K562 (cell line): Measurements from ENCODE around the gene TRIOBP. TPM values are rescaled to one million over a fixed set of nuclear protein-coding genes. Genes with fewer than 3 reads are reported as not detected.

Experiments used
- ATF1 ChIP-seq, 2 experiments: fragments of 450-650 bp in 1 of 2; IDR thresholded peaks; 2 replicates each; pipeline ENCODE4 v1.6.1; 2016; ENCODE audit warnings: missing compliant biosample characterization in 1 of 2, missing genetic modification characterization in 1 of 2
- CREM ChIP-seq: IDR thresholded peaks from 2 replicates; pipeline ENCODE4 v1.6.1; 2014; ENCODE audit warnings: antibody characterized with exemption, low read depth
- CXXC5 ChIP-seq: fragments of 250-450 bp; sonication (Bioruptor Pico); IDR thresholded peaks from 2 replicates; pipeline ENCODE4 v1.8.0; 2022; ENCODE audit warnings: inconsistent platforms, mild to moderate bottlenecking, moderate library complexity
- DIDO1 ChIP-seq: fragments of 450-650 bp; IDR thresholded peaks from 2 replicates; pipeline ENCODE4 v1.6.1; 2016; ENCODE audit warnings: low read depth, missing biosample characterization, missing genetic modification characterization
- DPF2 ChIP-seq: fragments of 450-650 bp; IDR thresholded peaks from 2 replicates; pipeline ENCODE4 v1.6.1; 2016
- ELF2 ChIP-seq: fragments of 250-450 bp; sonication (Bioruptor Pico); IDR thresholded peaks from 2 replicates; pipeline ENCODE4 v1.5.0; 2021; ENCODE audit warnings: mild to moderate bottlenecking
- ETV1 ChIP-seq: fragments of 450-650 bp; conservative IDR thresholded peaks from 2 replicates; pipeline ENCODE4 v1.6.1; 2016; ENCODE audit warnings: missing genetic modification characterization, control low read depth, low read depth, missing compliant biosample characterization
- FOS ChIP-seq: IDR thresholded peaks from 3 replicates; pipeline ENCODE4 v1.6.1; 2011; ENCODE audit not compliant: insufficient read length; ENCODE audit errors: extremely low read depth
- GABPA ChIP-seq: fragments of 200-800 bp; sonication (Bioruptor generic); conservative IDR thresholded peaks from 2 replicates; pipeline ENCODE4 v1.6.1; 2016; ENCODE audit warnings: low read depth, missing genetic modification characterization, missing compliant biosample characterization
- HMG20B ChIP-seq: fragments of 250-450 bp; sonication (Bioruptor Pico); IDR thresholded peaks from 2 replicates; pipeline ENCODE4 v1.5.0; 2021; ENCODE audit warnings: mild to moderate bottlenecking
- NFATC3 ChIP-seq: fragments of 450-650 bp; IDR thresholded peaks from 2 replicates; pipeline ENCODE4 v1.6.1; 2017; ENCODE audit warnings: mild to moderate bottlenecking
- NFE2 ChIP-seq: IDR thresholded peaks from 2 replicates; pipeline ENCODE4 v1.6.1; 2014; ENCODE audit warnings: antibody characterized with exemption, low read depth
- NFRKB ChIP-seq: fragments of 450-650 bp; IDR thresholded peaks from 2 replicates; pipeline ENCODE4 v1.6.1; 2016; ENCODE audit warnings: low read depth
- NRF1 ChIP-seq, 2 experiments: fragments of 450-650 bp; IDR thresholded peaks in 1 of 2; conservative IDR thresholded peaks in 1 of 2; 2 replicates each; pipeline ENCODE4 v1.6.1; 2014; ENCODE audit warnings: mild to moderate bottlenecking in 2 of 2
- PHF8 ChIP-seq: fragments of 200-600 bp; sonication (generic); IDR thresholded peaks from 2 replicates; pipeline ENCODE4 v1.6.1; 2012; ENCODE audit warnings: mixed run types, mild to moderate bottlenecking, inconsistent platforms, low read length, moderate library complexity, borderline replicate concordance
- RBFOX2 ChIP-seq: fragments of 200-400 bp; formaldehyde crosslinking; IDR thresholded peaks from 2 replicates; pipeline ENCODE4 v1.6.1; 2017; ENCODE audit warnings: low read depth, mild to moderate bottlenecking, low read length, moderate library complexity
- TCF3 ChIP-seq: sonication (generic); formaldehyde crosslinking; IDR thresholded peaks from 2 replicates; pipeline ENCODE4 v1.4.0; 2020; ENCODE audit warnings: mild to moderate bottlenecking, missing genetic modification reagents
- TEAD1 ChIP-seq, 2 experiments: fragments of 450-650 bp in 1 of 2; sonication (generic) in 1 of 2; formaldehyde crosslinking; IDR thresholded peaks; 2 replicates each; pipeline versions ENCODE4 v1.4.0 to v1.8.0; 2020 to 2022; ENCODE audit warnings: mild to moderate bottlenecking in 2 of 2, missing genetic modification reagents in 1 of 2
- TSC22D4 ChIP-seq: fragments of 450-650 bp; IDR thresholded peaks from 2 replicates; pipeline ENCODE4 v1.6.1; 2016; ENCODE audit warnings: missing genetic modification characterization, missing biosample characterization, control low read depth
- XRCC3 ChIP-seq: fragments of 450-650 bp; IDR thresholded peaks from 2 replicates; pipeline ENCODE4 v1.6.1; 2017; ENCODE audit warnings: mild to moderate bottlenecking, moderate library complexity
- ZNF444 ChIP-seq: fragments of 250-450 bp; sonication (Bioruptor Pico); IDR thresholded peaks from 2 replicates; pipeline ENCODE4 v1.4.0; 2020; ENCODE audit warnings: mild to moderate bottlenecking, moderate library complexity
- ZNF75A ChIP-seq: fragments of 450-650 bp; formaldehyde crosslinking; IDR thresholded peaks from 2 replicates; pipeline ENCODE4 v1.4.0; 2020; ENCODE audit warnings: mild to moderate bottlenecking
- polyA plus RNA-seq, 8 experiments: library from polyadenylated mRNA; depleted of rRNA in 4 of 8; stranded (reverse) in 5 of 8; unstranded in 3 of 8; fragments of >200 nt; fragmentation: Nextera tagmentation in 2 of 8; fragmentation: Illumina TruSeq in 1 of 8; extraction: Ambion mirVana in 2 of 8; extraction: Trizol in 1 of 8; gene quantifications; 2 replicates each; pipeline versions ENCODE4 v1.2.1 to v1.2.3, GENCODE V29; 2011 to 2014; ENCODE audit warnings: inconsistent platforms in 1 of 8, missing spikeins in 1 of 8
- total RNA-seq, 7 experiments: library from RNA; depleted of rRNA in 6 of 7; stranded (reverse); fragments of >200 nt in 6 of 7; fragmentation: Illumina TruSeq in 2 of 7; extraction: Trizol in 2 of 7; gene quantifications; 2 replicates each; pipeline versions ENCODE4 v1.2.1 to v1.2.3, GENCODE V29; 2011 to 2021; ENCODE audit warnings: low replicate concordance in 1 of 7
- TF ChIP-seq, protein P1 (sequence below): sonication (generic); formaldehyde crosslinking; IDR thresholded peaks from 2 replicates; pipeline ENCODE4 v1.8.1; 2023; ENCODE audit warnings: mild to moderate bottlenecking, missing genetic modification reagents
- TF ChIP-seq, protein P2 (sequence below), 3 experiments: fragments of 200-800 bp in 1 of 3; fragments of 250-450 bp in 1 of 3; fragments of 450-650 bp in 1 of 3; sonication (Bioruptor Pico) in 1 of 3; sonication (Bioruptor generic) in 1 of 3; formaldehyde crosslinking in 1 of 3; IDR thresholded peaks; 2 replicates each; pipeline versions ENCODE4 v1.6.1 to v1.8.0; 2016 to 2022; ENCODE audit warnings: mild to moderate bottlenecking in 2 of 3, missing genetic modification characterization in 2 of 3, missing compliant biosample characterization in 1 of 3, moderate library complexity in 1 of 3

The TRIOBP gene
- total and polyA plus RNA-seq, 9 of the 15 experiments (the other 6 are each of a cell fraction or from before 2014, with no cell fraction given) = 0.24 to 13.8 (median 5.5) TPM

DNA sequence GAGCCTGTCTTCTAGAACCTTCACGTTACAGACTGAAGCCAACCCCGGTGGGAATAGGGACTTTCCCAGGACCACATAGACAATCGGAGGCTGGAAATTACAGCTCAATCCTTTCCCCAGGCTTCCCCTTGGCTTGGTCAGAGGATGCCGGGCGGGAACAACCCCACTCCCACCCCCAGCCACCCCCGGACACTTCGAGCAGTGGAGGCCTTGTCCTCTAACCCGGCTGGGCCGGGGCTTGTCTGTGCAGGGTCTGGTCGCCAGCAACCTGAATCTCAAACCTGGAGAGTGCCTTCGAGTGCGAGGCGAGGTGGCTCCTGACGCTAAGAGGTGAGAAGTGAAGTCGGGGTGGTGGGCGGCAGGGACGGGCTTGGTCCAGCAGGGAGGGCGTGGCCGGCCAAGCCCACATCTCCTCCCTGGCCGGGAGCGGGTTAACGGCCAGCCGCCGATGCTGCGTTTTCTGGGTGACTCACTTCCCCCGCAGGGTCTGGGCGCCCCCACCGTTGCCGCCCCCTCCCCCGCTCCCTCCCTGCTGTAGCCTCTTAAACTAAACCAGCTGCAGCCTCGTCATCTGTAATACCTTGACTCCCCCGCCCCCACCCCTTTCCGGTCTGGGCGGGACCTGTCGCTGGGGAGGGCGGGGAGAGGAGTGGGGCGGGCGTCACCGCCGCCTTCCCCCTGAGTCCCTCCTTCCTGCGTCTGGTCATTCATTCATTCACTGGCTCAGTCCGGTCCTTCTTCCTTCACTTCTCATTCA, 19.9 kb upstream of the TRIOBP start (continued):
- TF ChIP-seq PHF8 (peak; percentile 28; the same call in 1 of the 2 replicates), ATF1 (CRISPR knock-in tag; IDR thresholded peaks at IDR 0.05) (no peak), ATF1 (tag; IDR thresholded peaks at IDR 0.05) (peak; percentile 65), CXXC5 (CRISPR knock-in tag) (peak; percentile 73), TEAD1 (CRISPR knock-in tag; IDR thresholded peaks at IDR 0.05) (no peak), XRCC3 (no peak), NFRKB (0 out of 2 replicates have a peak, but pooled peaks have one; percentile 30), TSC22D4 (tag) (no peak), CREM (peak; percentile 80), ELF2 (CRISPR knock-in tag) (no peak), NRF1 (conservative IDR thresholded peaks at IDR 0.05 in 1 of 2, IDR thresholded peaks at IDR 0.05 in 1 of 2) (0 out of 4 replicates have a peak, but pooled peaks of 1 of the 2 experiments have one; percentile 18), FOS (peak; percentile 30), HMG20B (CRISPR knock-in tag) (no peak), GABPA (peak; percentile 80), ZNF75A (no peak), NFATC3 (no peak), DPF2 (peak; percentile 79), ZNF444 (CRISPR knock-in tag) (peak; percentile 53), RBFOX2 (peak; percentile 80), NFE2 (peak; percentile 50), TCF3 (peak; percentile 28; the same call in 1 of the 2 replicates), DIDO1 (tag) (no peak), ETV1 (tag) (peak; percentile 89)
- TF ChIP-seq, protein P1, sequence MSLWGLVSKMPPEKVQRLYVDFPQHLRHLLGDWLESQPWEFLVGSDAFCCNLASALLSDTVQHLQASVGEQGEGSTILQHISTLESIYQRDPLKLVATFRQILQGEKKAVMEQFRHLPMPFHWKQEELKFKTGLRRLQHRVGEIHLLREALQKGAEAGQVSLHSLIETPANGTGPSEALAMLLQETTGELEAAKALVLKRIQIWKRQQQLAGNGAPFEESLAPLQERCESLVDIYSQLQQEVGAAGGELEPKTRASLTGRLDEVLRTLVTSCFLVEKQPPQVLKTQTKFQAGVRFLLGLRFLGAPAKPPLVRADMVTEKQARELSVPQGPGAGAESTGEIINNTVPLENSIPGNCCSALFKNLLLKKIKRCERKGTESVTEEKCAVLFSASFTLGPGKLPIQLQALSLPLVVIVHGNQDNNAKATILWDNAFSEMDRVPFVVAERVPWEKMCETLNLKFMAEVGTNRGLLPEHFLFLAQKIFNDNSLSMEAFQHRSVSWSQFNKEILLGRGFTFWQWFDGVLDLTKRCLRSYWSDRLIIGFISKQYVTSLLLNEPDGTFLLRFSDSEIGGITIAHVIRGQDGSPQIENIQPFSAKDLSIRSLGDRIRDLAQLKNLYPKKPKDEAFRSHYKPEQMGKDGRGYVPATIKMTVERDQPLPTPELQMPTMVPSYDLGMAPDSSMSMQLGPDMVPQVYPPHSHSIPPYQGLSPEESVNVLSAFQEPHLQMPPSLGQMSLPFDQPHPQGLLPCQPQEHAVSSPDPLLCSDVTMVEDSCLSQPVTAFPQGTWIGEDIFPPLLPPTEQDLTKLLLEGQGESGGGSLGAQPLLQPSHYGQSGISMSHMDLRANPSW (CRISPR knock-in tag) = no peak
- TF ChIP-seq, protein P2, sequence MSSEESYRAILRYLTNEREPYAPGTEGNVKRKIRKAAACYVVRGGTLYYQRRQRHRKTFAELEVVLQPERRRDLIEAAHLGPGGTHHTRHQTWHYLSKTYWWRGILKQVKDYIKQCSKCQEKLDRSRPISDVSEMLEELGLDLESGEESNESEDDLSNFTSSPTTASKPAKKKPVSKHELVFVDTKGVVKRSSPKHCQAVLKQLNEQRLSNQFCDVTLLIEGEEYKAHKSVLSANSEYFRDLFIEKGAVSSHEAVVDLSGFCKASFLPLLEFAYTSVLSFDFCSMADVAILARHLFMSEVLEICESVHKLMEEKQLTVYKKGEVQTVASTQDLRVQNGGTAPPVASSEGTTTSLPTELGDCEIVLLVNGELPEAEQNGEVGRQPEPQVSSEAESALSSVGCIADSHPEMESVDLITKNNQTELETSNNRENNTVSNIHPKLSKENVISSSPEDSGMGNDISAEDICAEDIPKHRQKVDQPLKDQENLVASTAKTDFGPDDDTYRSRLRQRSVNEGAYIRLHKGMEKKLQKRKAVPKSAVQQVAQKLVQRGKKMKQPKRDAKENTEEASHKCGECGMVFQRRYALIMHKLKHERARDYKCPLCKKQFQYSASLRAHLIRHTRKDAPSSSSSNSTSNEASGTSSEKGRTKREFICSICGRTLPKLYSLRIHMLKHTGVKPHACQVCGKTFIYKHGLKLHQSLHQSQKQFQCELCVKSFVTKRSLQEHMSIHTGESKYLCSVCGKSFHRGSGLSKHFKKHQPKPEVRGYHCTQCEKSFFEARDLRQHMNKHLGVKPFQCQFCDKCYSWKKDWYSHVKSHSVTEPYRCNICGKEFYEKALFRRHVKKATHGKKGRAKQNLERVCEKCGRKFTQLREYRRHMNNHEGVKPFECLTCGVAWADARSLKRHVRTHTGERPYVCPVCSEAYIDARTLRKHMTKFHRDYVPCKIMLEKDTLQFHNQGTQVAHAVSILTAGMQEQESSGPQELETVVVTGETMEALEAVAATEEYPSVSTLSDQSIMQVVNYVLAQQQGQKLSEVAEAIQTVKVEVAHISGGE (CRISPR knock-in tag; IDR thresholded peaks at IDR 0.05) = peak in 1 of 3 experiments; percentile 63; a peak in 1 of 6 replicates
